Measurements from ENCODE around the gene ADAMTS1. TPM values are rescaled to one million over a fixed set of nuclear protein-coding genes. Genes with fewer than 3 reads are reported as not detected.

ADAMTS1 gene
- total and polyA plus RNA-seq, 7 donors = 4.6 to 116 (median 68.1) TPM

- H3K4me3 ChIP-seq = no peak overlapping the region
- no peaks in the 10 kb centered on the region for H3K36me3 ChIP-seq
- no peak for DNase-seq
- TF ChIP-seq EP300 (IDR thresholded peaks at IDR 0.05) (no peak), POLR2AphosphoS5 (IDR thresholded peaks at IDR 0.05) (no peak), POLR2A (IDR thresholded peaks at IDR 0.05) (no peak)
- TF ChIP-seq, protein P1, sequence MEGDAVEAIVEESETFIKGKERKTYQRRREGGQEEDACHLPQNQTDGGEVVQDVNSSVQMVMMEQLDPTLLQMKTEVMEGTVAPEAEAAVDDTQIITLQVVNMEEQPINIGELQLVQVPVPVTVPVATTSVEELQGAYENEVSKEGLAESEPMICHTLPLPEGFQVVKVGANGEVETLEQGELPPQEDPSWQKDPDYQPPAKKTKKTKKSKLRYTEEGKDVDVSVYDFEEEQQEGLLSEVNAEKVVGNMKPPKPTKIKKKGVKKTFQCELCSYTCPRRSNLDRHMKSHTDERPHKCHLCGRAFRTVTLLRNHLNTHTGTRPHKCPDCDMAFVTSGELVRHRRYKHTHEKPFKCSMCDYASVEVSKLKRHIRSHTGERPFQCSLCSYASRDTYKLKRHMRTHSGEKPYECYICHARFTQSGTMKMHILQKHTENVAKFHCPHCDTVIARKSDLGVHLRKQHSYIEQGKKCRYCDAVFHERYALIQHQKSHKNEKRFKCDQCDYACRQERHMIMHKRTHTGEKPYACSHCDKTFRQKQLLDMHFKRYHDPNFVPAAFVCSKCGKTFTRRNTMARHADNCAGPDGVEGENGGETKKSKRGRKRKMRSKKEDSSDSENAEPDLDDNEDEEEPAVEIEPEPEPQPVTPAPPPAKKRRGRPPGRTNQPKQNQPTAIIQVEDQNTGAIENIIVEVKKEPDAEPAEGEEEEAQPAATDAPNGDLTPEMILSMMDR (IDR thresholded peaks at IDR 0.05) = no peak
- no peaks in the 10 kb centered on the region for H3K9me3 ChIP-seq
- H3K27me3 ChIP-seq = no peaks in the 10 kb centered on the region
- intact Hi-C loops (cut with DNase I) = no loop called here
- H3K4me1 ChIP-seq = peaks cover 0 to 40% (median 18%) of the 10 kb centered on the region in 4 donors
- WGBS, 2 donors = 73 to 84% methylated on average over 8 of the region's 8 CpGs
- H3K27ac ChIP-seq = peak overlapping the region in 1 of 4 donors; percentile 76
These were observed 46.1 kb downstream of the ADAMTS1 start for GRCh38 chr21:26798856-26799751.

DNA sequence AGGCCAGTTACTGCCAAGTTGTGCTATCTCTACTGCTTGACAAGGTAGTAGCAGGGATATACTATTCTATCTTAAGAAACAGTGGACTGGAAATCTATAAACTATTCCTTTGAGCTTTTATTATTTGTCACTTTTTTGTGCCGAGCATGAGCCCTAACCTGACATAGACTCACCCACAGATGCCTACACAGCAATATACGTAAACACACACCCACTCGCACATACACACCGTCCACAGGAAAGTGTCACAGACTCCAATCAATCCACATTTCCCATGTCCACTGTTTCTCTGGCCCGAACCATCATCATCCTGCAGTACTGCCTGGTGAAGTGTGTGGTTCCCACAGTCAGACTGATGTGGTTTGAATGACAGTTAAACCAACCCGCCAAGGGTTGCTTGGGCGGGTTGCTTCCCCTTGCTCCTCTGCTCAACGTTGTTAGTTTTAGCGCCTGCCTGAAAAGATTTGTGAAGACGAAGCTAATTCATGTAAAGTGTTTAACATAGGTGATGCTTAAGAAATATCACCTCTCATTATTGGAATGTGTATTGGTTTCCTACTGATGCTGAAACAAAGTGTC lies 47.2 kb downstream of the ADAMTS1 start:
- Histone ChIP-seq H3K4me1 (peaks cover 0 to 40% (median 18%) of the 10 kb centered on the region in 4 donors), H3K9me3 (no peaks in the 10 kb centered on the region)
- TF ChIP-seq POLR2AphosphoS5 (IDR thresholded peaks at IDR 0.05) (no peak), EP300 (IDR thresholded peaks at IDR 0.05) (no peak), POLR2A (IDR thresholded peaks at IDR 0.05) (no peak)
- TF ChIP-seq, protein P1 (IDR thresholded peaks at IDR 0.05) = no peak

GRCh38 chr21:26795866-26796329 lies 49.3 kb downstream of the ADAMTS1 start:
- 10 to 38% methylated on average over 6 of the region's 6 CpGs for WGBS, 2 donors
- intact Hi-C loops (cut with DNase I) = no loop called here
- Histone ChIP-seq H3K27ac (peak overlapping the region; percentile 14 to 76 (median 65)), H3K36me3 (no peaks in the 10 kb centered on the region), H3K27me3 (no peaks in the 10 kb centered on the region), H3K9me3 (no peaks in the 10 kb centered on the region), H3K4me3 (no peak overlapping the region), H3K4me1 (peaks cover 0 to 27% (median 14%) of the 10 kb centered on the region in 4 donors)
- peak; percentile 90 for DNase-seq
- TF ChIP-seq POLR2AphosphoS5 (IDR thresholded peaks at IDR 0.05) (peak; percentile 57 to 84 (median 62)), EP300 (IDR thresholded peaks at IDR 0.05) (peak; percentile 50 to 88 (median 66)), POLR2A (IDR thresholded peaks at IDR 0.05) (no peak)

More for the DNA sequence above, 47.2 kb downstream of the ADAMTS1 start:
- intact Hi-C loops (cut with DNase I) = no loop called here
- no peaks in the 10 kb centered on the region for H3K27me3 ChIP-seq
- H3K27ac ChIP-seq = peak overlapping the region in 1 of 4 donors; percentile 76
- no peaks in the 10 kb centered on the region for H3K36me3 ChIP-seq
- H3K4me3 ChIP-seq = no peak overlapping the region
- DNase-seq = no peak
- WGBS, 2 donors = 93 to 94% methylated on average over 10 of the region's 10 CpGs

GRCh38 chr21:26795412-26795805 lies 49.8 kb downstream of the ADAMTS1 start:
- H3K4me1 ChIP-seq = peaks cover 0 to 22% (median 14%) of the 10 kb centered on the region in 4 donors
- H3K36me3 ChIP-seq = no peaks in the 10 kb centered on the region
- no peaks in the 10 kb centered on the region for H3K27me3 ChIP-seq
- intact Hi-C loops (cut with DNase I) = no loop called here
- peak overlapping the region in 3 of 4 donors; percentile 62 to 76 (median 68) for H3K27ac ChIP-seq
- no peaks in the 10 kb centered on the region for H3K9me3 ChIP-seq
- no peak overlapping the region for H3K4me3 ChIP-seq
- TF ChIP-seq POLR2A (IDR thresholded peaks at IDR 0.05) = no peak
- TF ChIP-seq EP300 (IDR thresholded peaks at IDR 0.05) = no peak
- no peak for TF ChIP-seq POLR2AphosphoS5 (IDR thresholded peaks at IDR 0.05)
- TF ChIP-seq, protein P1 (IDR thresholded peaks at IDR 0.05) = no peak
- DNase-seq = no peak
- WGBS, 2 donors = 59 to 83% methylated on average over 10 of the region's 10 CpGs

Data from sigmoid colon (tissue), 7 donors.